Stomach (tissue), 4 donors: ENCODE results near the gene MPP1.
"Not testable (repeated sequence)": the region's sequence is repeated elsewhere in the genome, so short reads cannot be mapped to it uniquely, and the experiment has no call there.

Experiments used
- EP300 ChIP-seq: sonication (generic); formaldehyde crosslinking; IDR thresholded peaks from one replicate; pipeline ENCODE4 v1.6.1; 2017; ENCODE audit warnings: antibody characterized with exemption
- POLR2A ChIP-seq, 4 donors: fragments of 450-650 bp; IDR thresholded peaks; one replicate each; pipeline ENCODE4 v1.6.1; 2016; ENCODE audit warnings: antibody characterized with exemption in 4 of 4, control low read depth in 2 of 4, mild to moderate bottlenecking in 1 of 4, moderate library complexity in 1 of 4
- POLR2AphosphoS5 ChIP-seq, 3 donors: sonication (generic); formaldehyde crosslinking; IDR thresholded peaks; one replicate each; pipeline ENCODE4 v1.6.1; 2016; ENCODE audit warnings: antibody characterized with exemption in 3 of 3
- TF ChIP-seq, protein P1 (sequence below), 7 experiments: fragments of 450-650 bp in 4 of 7; fragments of 200-600 bp in 3 of 7; sonication (generic) in 3 of 7; IDR thresholded peaks; one replicate each; pipeline ENCODE4 v1.5.1; 2016 to 2019; ENCODE audit warnings: antibody characterized with exemption in 7 of 7, control low read depth in 2 of 7, mild to moderate bottlenecking in 1 of 7

GRCh38 chrX:154816326-154816898, 11.1 kb upstream of the MPP1 start:
- not testable (repeated sequence) for TF ChIP-seq EP300; POLR2A (IDR thresholded peaks at IDR 0.05); POLR2AphosphoS5 (IDR thresholded peaks at IDR 0.05)
- TF ChIP-seq, protein P1, sequence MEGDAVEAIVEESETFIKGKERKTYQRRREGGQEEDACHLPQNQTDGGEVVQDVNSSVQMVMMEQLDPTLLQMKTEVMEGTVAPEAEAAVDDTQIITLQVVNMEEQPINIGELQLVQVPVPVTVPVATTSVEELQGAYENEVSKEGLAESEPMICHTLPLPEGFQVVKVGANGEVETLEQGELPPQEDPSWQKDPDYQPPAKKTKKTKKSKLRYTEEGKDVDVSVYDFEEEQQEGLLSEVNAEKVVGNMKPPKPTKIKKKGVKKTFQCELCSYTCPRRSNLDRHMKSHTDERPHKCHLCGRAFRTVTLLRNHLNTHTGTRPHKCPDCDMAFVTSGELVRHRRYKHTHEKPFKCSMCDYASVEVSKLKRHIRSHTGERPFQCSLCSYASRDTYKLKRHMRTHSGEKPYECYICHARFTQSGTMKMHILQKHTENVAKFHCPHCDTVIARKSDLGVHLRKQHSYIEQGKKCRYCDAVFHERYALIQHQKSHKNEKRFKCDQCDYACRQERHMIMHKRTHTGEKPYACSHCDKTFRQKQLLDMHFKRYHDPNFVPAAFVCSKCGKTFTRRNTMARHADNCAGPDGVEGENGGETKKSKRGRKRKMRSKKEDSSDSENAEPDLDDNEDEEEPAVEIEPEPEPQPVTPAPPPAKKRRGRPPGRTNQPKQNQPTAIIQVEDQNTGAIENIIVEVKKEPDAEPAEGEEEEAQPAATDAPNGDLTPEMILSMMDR (IDR thresholded peaks at IDR 0.05): not testable (repeated sequence)
